GM23248 (cell line): ENCODE data around the gene ABCD1. TPM values are rescaled to one million over a fixed set of nuclear protein-coding genes. Genes with fewer than 3 reads are reported as not detected.

Source experiments
- DNase-seq: peaks from one replicate; pipeline ENCODE4 v3.0.0-alpha.2; 2015
- H2AFZ ChIP-seq: fragments of 200-600 bp; sonication (generic); 2 replicates; pipeline ENCODE4 v1.6.1; 2016; ENCODE audit warnings: antibody characterized with exemption
- H3F3A ChIP-seq: fragments of 200-600 bp; sonication (generic); 2 replicates; pipeline ENCODE4 v1.6.1; 2016; ENCODE audit warnings: mild to moderate bottlenecking, antibody characterized with exemption, mixed run types; ENCODE audit not compliant: insufficient read depth
- H3K27ac ChIP-seq: fragments of 200-600 bp; sonication (generic); 2 replicates; pipeline ENCODE4 v1.5.1; 2016; ENCODE audit warnings: mild to moderate bottlenecking
- H3K27me3 ChIP-seq: fragments of 200-600 bp; sonication (generic); replicated peaks from 2 replicates; pipeline ENCODE4 v1.6.1; 2016; ENCODE audit warnings: mild to moderate bottlenecking; ENCODE audit not compliant: insufficient read depth
- H3K36me3 ChIP-seq: fragments of 200-600 bp; sonication (generic); 2 replicates; pipeline ENCODE4 v1.6.1; 2016; ENCODE audit warnings: low read depth, mild to moderate bottlenecking
- H3K4me1 ChIP-seq: fragments of 200-600 bp; sonication (generic); 2 replicates; pipeline ENCODE4 v1.6.1; 2016; ENCODE audit warnings: mild to moderate bottlenecking; ENCODE audit not compliant: insufficient read depth
- H3K4me2 ChIP-seq: fragments of 200-600 bp; sonication (generic); one replicate; pipeline ENCODE4 v1.6.1; 2016; ENCODE audit warnings: mild to moderate bottlenecking; ENCODE audit not compliant: unreplicated experiment
- H3K4me3 ChIP-seq: fragments of 200-600 bp; sonication (generic); 2 replicates; pipeline ENCODE4 v1.5.1; 2016; ENCODE audit warnings: mild to moderate bottlenecking
- H3K79me2 ChIP-seq: fragments of 200-600 bp; sonication (generic); 2 replicates; pipeline ENCODE4 v1.6.1; 2016; ENCODE audit warnings: mild to moderate bottlenecking; ENCODE audit not compliant: insufficient read depth
- H3K9ac ChIP-seq: fragments of 200-600 bp; sonication (generic); 2 replicates; pipeline ENCODE4 v1.6.1; 2016; ENCODE audit warnings: mild to moderate bottlenecking
- H3K9me2 ChIP-seq: fragments of 200-600 bp; sonication (generic); 2 replicates; pipeline ENCODE4 v1.6.1; 2016; ENCODE audit warnings: mixed run types, mild to moderate bottlenecking, moderate library complexity; ENCODE audit not compliant: insufficient read depth
- H3K9me3 ChIP-seq: fragments of 200-600 bp; sonication (generic); one replicate; pipeline ENCODE4 v1.6.1; 2017; ENCODE audit warnings: low read depth
- H4K20me1 ChIP-seq: fragments of 200-600 bp; sonication (generic); 2 replicates; pipeline ENCODE4 v1.6.0; 2016; ENCODE audit not compliant: insufficient read depth
- EZH2 ChIP-seq: fragments of 200-600 bp; sonication (generic); IDR thresholded peaks from 2 replicates; pipeline ENCODE4 v1.6.1; 2018; ENCODE audit warnings: antibody characterized with exemption, mild to moderate bottlenecking; ENCODE audit not compliant: insufficient read depth, poor library complexity, severe bottlenecking
- EZH2phosphoT487 ChIP-seq: fragments of 200-600 bp; sonication (generic); IDR thresholded peaks from 2 replicates; pipeline ENCODE4 v1.6.1; 2018; ENCODE audit warnings: antibody characterized with exemption, moderate library complexity, mild to moderate bottlenecking, low read depth; ENCODE audit not compliant: insufficient read depth
- WGBS, 2 experiments: methylation state at CpG; one replicate each; pipeline ENCODE4 v1.1.6; 2015 to 2017; ENCODE audit warnings: low lambda C conversion rate in 2 of 2, low coverage in 1 of 2; ENCODE audit errors: missing lambda C conversion rate in 2 of 2; 5-methylcytosine and 5-hydroxymethylcytosine counted together
- in situ Hi-C: fragments of 300-500 bp; cut with MboI; formaldehyde crosslinking; loops from 2 replicates; pipeline ENCODE4 v1.15.0; 2020
- polyA plus RNA-seq: library from polyadenylated mRNA; unstranded; fragments of >200 nt; fragmentation: Nextera tagmentation; extraction: Ambion mirVana; gene quantifications from 2 replicates; pipeline ENCODE4 v1.2.1, GENCODE V29; 2016
- total RNA-seq: library from RNA; depleted of rRNA; stranded (reverse); fragments of >200 nt; shearing (Covaris generic); gene quantifications from 2 replicates; pipeline ENCODE4 v1.2.3, GENCODE V29; 2014

The ABCD1 gene
- total and polyA plus RNA-seq, 2 experiments from 2014 or later = 9.8 to 24.4 TPM

DNA sequence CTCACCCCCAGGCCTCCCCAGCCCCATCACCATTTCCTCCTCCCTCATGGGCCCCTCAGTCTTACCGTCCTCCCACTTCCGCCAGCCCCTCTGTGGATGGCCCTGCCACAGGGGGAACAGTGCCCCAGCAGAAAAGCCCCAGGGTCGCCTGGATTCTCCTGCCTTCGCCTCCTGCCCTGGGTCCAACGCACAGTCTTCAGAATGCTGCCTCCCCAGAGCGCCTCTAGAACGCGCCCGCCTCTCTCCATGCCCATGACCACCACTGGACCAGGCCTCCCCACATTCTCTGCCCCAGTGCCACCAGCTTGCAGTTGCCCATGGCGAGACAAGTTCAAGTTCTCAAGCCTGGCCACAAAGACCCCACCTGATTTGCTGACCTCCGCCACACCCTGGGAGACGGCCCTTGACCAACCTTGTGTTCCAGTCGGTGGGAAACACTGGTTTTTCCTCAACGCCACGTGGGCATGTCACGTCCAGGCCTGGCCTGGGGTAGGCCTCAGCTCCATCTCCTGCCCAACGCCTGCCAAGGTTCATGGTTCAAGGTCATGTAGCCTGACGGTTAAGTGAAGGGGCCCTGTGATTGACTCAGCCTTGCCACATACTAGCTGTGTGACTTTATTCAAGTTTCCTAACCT is 38.8 kb downstream of the ABCD1 start:
- Histone ChIP-seq H3K9me2 (no peaks in the 10 kb centered on the region), H3K36me3 (no peaks in the 10 kb centered on the region), H3K4me1 (peaks cover 5% of the 10 kb centered on the region; the same call in 1 of the 2 replicates), H3K9ac (no peak overlapping the region), H3K4me3 (no peak overlapping the region), H3F3A (no peaks in the 10 kb centered on the region), H4K20me1 (no peaks in the 10 kb centered on the region), H3K4me2 (no peak overlapping the region), H3K27ac (no peak overlapping the region), H3K9me3 (no peaks in the 10 kb centered on the region), H2AFZ (no peak overlapping the region), H3K79me2 (peaks cover 11% of the 10 kb centered on the region), H3K27me3 (no peaks in the 10 kb centered on the region)
- no peak for DNase-seq
- TF ChIP-seq EZH2 (no peak), EZH2phosphoT487 (no peak)
- 88 to 91% methylated on average over 16 to 18 of the region's 18 CpGs for WGBS, 2 experiments
- in situ Hi-C loops = no loop called here

DNA sequence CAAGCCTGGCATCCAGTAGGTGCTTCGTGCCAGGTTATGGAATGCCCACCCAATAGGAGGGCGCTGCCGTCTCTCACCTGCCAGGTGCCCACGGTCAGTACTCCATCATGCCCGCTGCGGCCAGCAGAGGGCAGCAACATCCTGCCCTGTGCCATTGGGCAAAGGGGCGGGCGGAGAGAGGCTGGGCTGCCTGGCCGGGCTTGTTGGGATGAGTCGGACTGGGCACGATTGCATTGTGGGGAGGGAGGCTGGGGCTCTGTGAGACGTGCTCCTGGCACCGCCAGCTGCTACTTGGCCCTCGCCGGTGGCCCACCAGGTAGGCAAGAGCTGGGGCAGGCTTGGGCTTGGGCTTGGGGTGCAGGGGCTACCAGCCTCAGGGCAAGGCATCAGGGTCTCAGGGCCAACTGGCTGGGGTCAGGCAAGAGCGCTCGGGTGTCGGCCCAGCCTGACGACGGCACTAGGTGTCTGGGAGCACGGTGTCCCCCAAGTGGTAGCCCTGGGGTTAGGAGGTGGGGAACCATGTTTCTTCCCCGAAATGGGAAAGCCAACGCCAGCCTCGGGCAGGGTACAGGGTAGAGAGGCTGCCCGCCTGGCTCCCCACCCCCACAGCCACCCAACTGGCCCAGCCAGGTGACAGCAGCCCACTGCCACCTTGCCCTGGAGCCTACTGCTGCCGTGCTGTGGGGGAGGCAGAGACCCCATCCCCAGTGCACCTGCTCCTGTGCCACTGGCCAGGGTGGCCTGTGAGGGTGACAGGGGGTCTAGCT is 39.5 kb downstream of the ABCD1 start, which contains the start of gene PLXNB3:
Gene PLXNB3, plus strand, starts transcription at position 261 of the 767 bp plus-strand sequence. CDS start 1,287 bp downstream, outside the sequence.
- no peaks in the 10 kb centered on the region for H3F3A ChIP-seq
- 0 to 12% methylated on average over 8 to 15 of the region's 26 CpGs for WGBS, 2 experiments
- peak; percentile 88 for DNase-seq
- peaks cover 5% of the 10 kb centered on the region; the same call in 1 of the 2 replicates for H3K4me1 ChIP-seq
- H2AFZ ChIP-seq = peak within 1 kb of the TSS; percentile 58; the same call in 1 of the 2 replicates
- H3K4me3 ChIP-seq = peak within 1 kb of the TSS; percentile 73
- no peaks in the 10 kb centered on the region for H3K36me3 ChIP-seq
- H3K9me3 ChIP-seq = no peaks in the 10 kb centered on the region
- no peaks in the 10 kb centered on the region for H4K20me1 ChIP-seq
- peak within 1 kb of the TSS; percentile 73 for H3K9ac ChIP-seq
- H3K27ac ChIP-seq = peak within 1 kb of the TSS; percentile 71; the same call in 1 of the 2 replicates
- peak within 1 kb of the TSS; percentile 73 for H3K4me2 ChIP-seq
- H3K27me3 ChIP-seq = no peaks in the 10 kb centered on the region
- in situ Hi-C loops = no loop called here
- H3K9me2 ChIP-seq = no peaks in the 10 kb centered on the region
- H3K79me2 ChIP-seq = peaks cover 11% of the 10 kb centered on the region
- no peak for TF ChIP-seq EZH2
- no peak for TF ChIP-seq EZH2phosphoT487

GRCh38 chrX:153764786-153765137 is 40.1 kb downstream of the ABCD1 start:
- Histone ChIP-seq H3K4me3 (peak overlapping the region; percentile 73), H3K36me3 (no peaks in the 10 kb centered on the region), H3K4me1 (peaks cover 5% of the 10 kb centered on the region; the same call in 1 of the 2 replicates), H3K27ac (peak overlapping the region; percentile 71; the same call in 1 of the 2 replicates), H3F3A (no peaks in the 10 kb centered on the region), H3K27me3 (no peaks in the 10 kb centered on the region), H3K79me2 (peaks cover 11% of the 10 kb centered on the region), H3K9me2 (no peaks in the 10 kb centered on the region), H3K9me3 (no peaks in the 10 kb centered on the region), H2AFZ (no peak overlapping the region), H3K9ac (peak overlapping the region; percentile 73), H3K4me2 (peak overlapping the region; percentile 73), H4K20me1 (no peaks in the 10 kb centered on the region)
- no peak for TF ChIP-seq EZH2
- TF ChIP-seq EZH2phosphoT487 = no peak
- no peak for DNase-seq
- in situ Hi-C loops = no loop called here
- 15 to 41% methylated on average over 4 to 7 of the region's 7 CpGs for WGBS, 2 experiments

DNA sequence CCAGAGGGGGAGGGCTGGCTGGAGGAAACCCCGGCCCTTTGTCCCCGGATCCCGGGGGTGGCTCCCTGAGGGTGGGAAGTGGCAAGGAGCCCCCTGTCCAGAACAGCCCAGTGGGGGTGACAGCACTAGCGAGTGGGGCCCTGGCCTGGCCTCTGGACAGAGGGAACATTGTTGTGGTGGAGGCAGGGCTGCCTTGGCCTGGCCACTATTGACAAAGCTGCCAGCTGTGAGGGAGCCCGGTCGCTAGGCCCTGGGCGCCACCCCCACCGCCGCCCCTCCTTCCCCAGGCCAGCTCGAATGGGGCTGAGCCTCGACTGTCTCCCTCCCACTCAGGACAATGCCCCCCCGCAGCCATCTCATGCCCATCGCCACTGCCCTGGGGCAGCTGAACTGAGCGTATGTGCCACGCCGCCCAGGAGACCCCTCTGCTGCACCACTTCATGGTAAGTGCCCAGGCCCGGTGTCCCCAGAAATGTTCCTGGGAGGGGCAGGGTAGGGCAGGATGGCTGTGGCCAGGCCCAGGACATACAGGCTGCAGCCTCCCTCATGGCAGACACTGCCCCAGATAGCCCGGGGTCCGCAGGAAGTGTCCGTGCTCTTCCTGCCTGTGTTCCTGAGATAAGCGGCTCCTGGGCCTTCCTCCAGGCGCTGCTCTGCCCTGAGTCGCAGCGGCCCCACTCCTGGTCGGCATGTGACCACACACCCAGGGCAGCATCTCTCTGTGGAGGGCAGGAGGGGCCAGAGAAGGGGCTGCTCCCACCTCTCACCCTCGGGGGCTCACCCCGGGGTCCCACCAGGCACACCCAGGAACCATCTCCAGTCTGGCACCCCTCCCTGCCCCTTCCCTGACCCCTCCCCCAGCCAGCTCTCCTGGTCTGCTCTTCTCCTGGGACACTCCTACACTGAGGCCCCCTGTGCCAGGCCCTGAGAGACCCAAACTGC is 40.8 kb downstream of the ABCD1 start:
- DNase-seq = peak; percentile 56
- Histone ChIP-seq H3K36me3 (no peaks in the 10 kb centered on the region), H3K4me2 (peak overlapping the region; percentile 73), H3K27me3 (no peaks in the 10 kb centered on the region), H2AFZ (no peak overlapping the region), H3K9me3 (no peaks in the 10 kb centered on the region), H3K27ac (peak overlapping the region; percentile 71), H3K79me2 (peaks cover 11% of the 10 kb centered on the region), H3K4me1 (peaks cover 5% of the 10 kb centered on the region; the same call in 1 of the 2 replicates), H3K9ac (peak overlapping the region; percentile 73), H3K4me3 (peak overlapping the region; percentile 73), H3K9me2 (no peaks in the 10 kb centered on the region), H3F3A (no peaks in the 10 kb centered on the region), H4K20me1 (no peaks in the 10 kb centered on the region)
- TF ChIP-seq EZH2 (no peak), EZH2phosphoT487 (no peak)
- WGBS, 2 experiments = 2 to 9% methylated on average over 9 to 11 of the region's 27 CpGs
- in situ Hi-C loops = no loop called here
